AG10803 (cell line): ENCODE measurements around the gene GVQW3.

Experiments
- DNase-seq: peaks from one replicate; pipeline ENCODE4 v3.0.0; 2010; ENCODE audit warnings: low read depth
- H3K4me3 ChIP-seq: 2 replicates; pipeline ENCODE4 v1.5.1; 2011; ENCODE audit warnings: mild to moderate bottlenecking, low read length, control low read depth
- TF ChIP-seq, protein P1 (sequence below): conservative IDR thresholded peaks from 2 replicates; pipeline ENCODE4 v1.5.1; 2011; ENCODE audit warnings: mild to moderate bottlenecking, low read length, control low read depth, inconsistent platforms

Gene GVQW3

DNA sequence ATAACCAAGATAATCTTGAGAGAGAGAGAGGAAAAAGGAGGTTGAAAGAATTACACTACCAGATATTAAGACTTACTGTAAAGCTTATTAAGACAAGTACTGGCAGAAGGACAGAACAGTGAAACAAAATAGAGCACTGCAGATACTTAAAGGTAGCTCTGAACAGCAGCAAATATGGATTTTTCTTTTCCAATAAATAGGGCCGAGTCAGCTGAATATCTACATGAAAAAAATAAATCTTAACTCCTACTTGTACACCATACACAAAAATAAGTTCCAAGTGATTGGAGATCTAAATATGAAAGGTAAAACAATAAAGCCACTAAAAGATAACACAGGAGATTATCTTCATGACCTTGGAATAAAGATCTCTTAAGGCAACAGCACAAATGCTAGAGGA, 12.6 kb upstream of the GVQW3 start:
- no peak for DNase-seq
- TF ChIP-seq, protein P1, sequence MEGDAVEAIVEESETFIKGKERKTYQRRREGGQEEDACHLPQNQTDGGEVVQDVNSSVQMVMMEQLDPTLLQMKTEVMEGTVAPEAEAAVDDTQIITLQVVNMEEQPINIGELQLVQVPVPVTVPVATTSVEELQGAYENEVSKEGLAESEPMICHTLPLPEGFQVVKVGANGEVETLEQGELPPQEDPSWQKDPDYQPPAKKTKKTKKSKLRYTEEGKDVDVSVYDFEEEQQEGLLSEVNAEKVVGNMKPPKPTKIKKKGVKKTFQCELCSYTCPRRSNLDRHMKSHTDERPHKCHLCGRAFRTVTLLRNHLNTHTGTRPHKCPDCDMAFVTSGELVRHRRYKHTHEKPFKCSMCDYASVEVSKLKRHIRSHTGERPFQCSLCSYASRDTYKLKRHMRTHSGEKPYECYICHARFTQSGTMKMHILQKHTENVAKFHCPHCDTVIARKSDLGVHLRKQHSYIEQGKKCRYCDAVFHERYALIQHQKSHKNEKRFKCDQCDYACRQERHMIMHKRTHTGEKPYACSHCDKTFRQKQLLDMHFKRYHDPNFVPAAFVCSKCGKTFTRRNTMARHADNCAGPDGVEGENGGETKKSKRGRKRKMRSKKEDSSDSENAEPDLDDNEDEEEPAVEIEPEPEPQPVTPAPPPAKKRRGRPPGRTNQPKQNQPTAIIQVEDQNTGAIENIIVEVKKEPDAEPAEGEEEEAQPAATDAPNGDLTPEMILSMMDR, result no peak
- no peak overlapping the region for H3K4me3 ChIP-seq

DNA sequence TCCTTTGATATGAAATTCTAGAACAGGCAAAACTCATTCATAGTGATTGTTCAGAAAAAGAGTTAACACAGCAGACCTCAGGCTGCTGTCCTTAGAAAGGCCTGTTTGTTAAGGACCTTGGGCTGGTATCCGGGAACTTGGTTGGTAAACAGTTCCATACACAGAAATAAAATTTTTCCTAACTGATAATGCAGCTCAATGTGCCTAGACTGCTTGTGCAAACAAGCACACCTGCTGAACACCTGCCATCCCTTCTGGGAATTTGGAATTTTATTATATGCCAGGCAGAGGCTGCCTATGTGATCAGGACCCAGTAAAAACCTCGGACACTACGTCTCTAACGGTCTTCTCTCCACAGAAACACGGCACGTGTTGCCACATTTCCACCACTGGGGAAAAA, 11.7 kb upstream of the GVQW3 start:
- TF ChIP-seq, protein P1, result no peak
- no peak overlapping the region for H3K4me3 ChIP-seq
- no peak for DNase-seq

DNA sequence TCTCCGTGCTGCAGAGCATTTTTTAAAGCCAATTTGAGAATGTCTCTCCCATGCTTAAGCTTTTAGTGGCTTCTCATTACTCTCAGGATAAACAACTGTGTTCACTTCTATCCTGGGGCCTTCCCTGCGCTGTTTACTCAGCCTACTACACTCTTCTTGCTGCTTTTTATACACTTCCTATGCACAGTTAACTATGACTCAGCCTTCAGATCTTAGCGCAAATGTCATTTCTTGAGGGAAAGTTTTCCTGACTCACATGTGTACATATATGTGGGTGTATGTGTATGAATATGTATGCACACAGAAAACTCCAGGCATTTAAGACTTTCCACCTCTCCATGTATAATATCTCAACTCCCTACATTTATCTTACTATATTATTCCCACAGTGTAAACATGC, 10.0 kb upstream of the GVQW3 start:
- TF ChIP-seq, protein P1, result no peak
- H3K4me3 ChIP-seq, result no peak overlapping the region
- peak; percentile 50 for DNase-seq

DNA sequence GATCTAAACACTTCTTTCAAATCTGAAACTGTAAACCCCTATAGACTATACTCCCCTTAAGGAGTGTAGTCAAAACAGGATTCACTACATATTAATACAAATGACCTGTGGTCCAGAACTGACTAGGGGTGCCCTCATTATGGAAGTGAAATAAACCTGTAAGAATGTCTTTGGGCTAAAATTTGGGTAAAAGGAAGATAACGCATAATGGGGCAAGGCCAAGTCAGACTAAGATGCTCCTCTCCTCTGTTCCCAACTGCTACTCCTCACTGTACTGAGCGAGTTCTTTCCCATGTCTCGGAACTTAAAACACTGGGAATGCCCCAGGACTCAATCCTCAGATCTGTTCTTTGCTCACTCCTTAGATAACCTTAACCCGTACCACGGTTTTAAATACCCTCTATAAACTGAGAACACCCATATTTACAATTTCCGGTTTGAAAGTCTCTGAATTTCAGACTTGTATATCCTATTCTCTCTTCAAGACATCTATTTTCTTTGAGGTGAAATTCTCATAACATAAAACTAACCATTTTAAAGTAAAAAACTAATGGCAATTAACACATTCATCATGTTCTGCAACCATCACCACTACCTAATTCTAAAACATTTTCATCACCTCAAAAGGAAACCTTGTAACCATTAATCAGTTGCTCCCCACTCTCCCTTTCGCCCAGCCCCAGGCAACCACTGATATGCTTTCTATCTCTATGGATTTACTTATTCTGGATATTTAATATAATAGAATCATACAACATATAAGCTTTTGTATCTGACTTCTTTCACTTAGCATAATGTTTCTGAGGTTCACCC, 4.2 kb upstream of the GVQW3 start:
- TF ChIP-seq, protein P1, result no peak
- DNase-seq, result no peak
- H3K4me3 ChIP-seq, result no peak overlapping the region

DNA sequence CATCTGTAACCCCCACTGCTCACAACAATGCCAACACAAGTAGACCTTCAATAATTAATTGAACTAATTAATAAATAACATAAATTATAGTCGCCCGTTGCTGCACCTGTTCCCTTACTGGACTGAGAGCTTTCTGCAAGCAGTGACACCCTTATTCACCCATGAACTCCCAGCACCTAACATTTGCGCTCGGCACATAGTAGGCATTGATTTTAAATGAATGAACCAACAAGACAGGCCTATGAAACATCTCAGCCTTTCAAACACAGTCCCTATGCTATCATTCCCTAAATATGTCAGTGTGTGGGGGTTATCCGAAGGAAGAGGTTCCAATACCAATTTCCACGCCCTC, 1.3 kb upstream of the GVQW3 start:
- peak overlapping the region; percentile 89 for H3K4me3 ChIP-seq
- no peak for DNase-seq
- TF ChIP-seq, protein P1, result no peak

DNA sequence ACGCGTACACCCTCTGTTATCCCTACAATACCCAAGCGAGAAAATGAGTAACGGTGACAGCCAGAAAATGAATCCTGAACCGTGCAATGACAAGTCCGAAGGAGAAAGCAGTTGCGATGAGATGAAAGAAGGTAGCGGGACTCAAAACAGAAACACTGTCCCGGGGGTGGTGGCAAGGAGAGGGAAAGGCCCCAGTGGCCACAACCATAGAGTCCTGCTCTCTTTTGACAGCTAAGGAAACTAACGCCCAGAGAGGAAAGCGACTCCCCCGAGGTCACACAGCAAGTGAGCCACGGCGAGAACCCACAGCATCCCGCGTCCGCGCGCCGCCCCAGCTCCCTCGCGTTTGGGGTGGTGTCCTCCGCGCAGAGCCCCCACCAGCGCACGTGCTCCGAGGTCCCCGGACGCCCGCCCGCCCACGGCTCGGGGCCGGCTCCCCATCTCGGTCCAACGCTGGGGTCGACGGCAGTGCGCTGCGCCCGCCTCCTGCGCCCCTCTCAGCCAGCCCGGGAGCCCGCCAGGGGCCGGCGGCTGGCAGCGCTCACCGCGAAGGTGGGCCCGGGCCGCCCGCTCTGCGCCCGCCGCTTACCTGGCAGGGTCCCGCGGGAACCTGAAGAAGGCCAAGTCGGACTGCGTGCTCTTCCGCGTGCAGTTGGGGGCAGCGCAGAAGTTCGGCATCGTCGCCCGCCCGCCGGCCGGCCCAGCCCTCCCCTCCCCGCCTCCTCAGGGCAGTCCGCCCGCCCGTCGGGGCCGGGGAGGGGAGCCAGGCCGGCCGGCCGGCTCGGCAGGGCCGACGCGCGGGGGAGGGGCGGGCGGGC, 755 bp upstream of the GVQW3 start:
- peak; percentile 10 for DNase-seq
- H3K4me3 ChIP-seq, result peak overlapping the region; percentile 89
- TF ChIP-seq, protein P1, result no peak

DNA sequence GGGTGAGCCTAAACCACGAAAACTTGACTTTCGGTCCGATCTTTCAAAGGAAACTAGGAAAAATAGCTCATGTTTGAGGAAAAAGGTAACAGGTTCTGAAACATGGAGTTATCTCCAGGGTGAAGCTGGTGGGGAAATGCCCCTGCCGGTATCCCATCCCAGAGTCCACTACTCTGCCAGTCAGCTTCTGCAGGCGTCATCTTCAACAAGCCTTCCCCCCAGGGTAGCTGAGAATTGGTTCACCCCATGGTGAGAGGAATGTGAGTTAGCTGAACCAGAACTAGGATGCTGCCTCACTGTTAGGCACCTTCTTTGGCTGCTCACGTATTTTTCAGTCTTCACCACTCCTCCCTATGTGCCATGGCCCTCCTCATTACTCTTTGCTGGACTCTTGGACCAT, 1.1 kb downstream of the GVQW3 start:
- peak overlapping the region; percentile 28 for H3K4me3 ChIP-seq
- DNase-seq, result no peak
- TF ChIP-seq, protein P1, result no peak
